Breast epithelium (tissue), 4 donors: ENCODE measurements around the gene PTPDC1. TPM values are rescaled to one million over a fixed set of nuclear protein-coding genes. Genes with fewer than 3 reads are reported as not detected.

Source experiments
- DNase-seq, 2 donors: peaks; one replicate each; pipeline ENCODE4 v3.0.0-alpha.2; 2019; ENCODE audit warnings: low spot score in 2 of 2
- H3K27ac ChIP-seq, 2 donors: fragments of 200-600 bp; sonication (generic) in 1 of 2; one replicate each; pipeline ENCODE4 v1.5.1; 2016 to 2019; ENCODE audit warnings: mild to moderate bottlenecking in 1 of 2
- H3K27me3 ChIP-seq, 2 donors: fragments of 200-600 bp; sonication (generic) in 1 of 2; one replicate each; pipeline versions ENCODE4 v1.5.1 to v1.6.0; 2017 to 2019; ENCODE audit warnings: control low read depth in 1 of 2, mild to moderate bottlenecking in 1 of 2
- H3K36me3 ChIP-seq: fragments of 200-600 bp; one replicate; pipeline ENCODE4 v1.5.1; 2019
- H3K4me1 ChIP-seq, 2 donors: fragments of 200-600 bp; sonication (generic); one replicate each; pipeline ENCODE4 v1.5.1; 2016 to 2019; ENCODE audit warnings: control low read depth in 1 of 2
- H3K4me3 ChIP-seq, 3 donors: fragments of 200-600 bp; sonication (generic); 1 replicate in 2 of 3; 2 replicates in 1 of 3; pipeline ENCODE4 v1.5.1; 2016 to 2019; ENCODE audit warnings: mild to moderate bottlenecking in 3 of 3, moderate library complexity in 2 of 3
- H3K9me3 ChIP-seq, 2 donors: fragments of 200-600 bp; sonication (generic) in 1 of 2; one replicate each; pipeline ENCODE4 v1.5.1; 2016 to 2019; ENCODE audit warnings: control low read depth in 1 of 2
- CTCF ChIP-seq, 3 donors: fragments of 450-650 bp; IDR thresholded peaks; one replicate each; pipeline ENCODE4 v1.5.1; 2016 to 2017; ENCODE audit warnings: antibody characterized with exemption in 3 of 3, mild to moderate bottlenecking in 3 of 3, moderate library complexity in 3 of 3
- POLR2A ChIP-seq: fragments of 450-650 bp; IDR thresholded peaks from one replicate; pipeline ENCODE4 v1.6.1; 2016; ENCODE audit warnings: antibody characterized with exemption, mild to moderate bottlenecking, moderate library complexity
- POLR2AphosphoS5 ChIP-seq, 3 donors: sonication (generic); formaldehyde crosslinking; IDR thresholded peaks; one replicate each; pipeline ENCODE4 v1.6.1; 2017; ENCODE audit warnings: antibody characterized with exemption in 3 of 3
- intact Hi-C: fragments of 100-400 bp; cut with DNase I; formaldehyde crosslinking; loops from one replicate; pipeline ENCODE4 v1.15.1; 2023; ENCODE audit warnings: low total_unique reads
- total RNA-seq, 3 donors: library from RNA; depleted of rRNA; stranded (reverse); fragments of >200 nt; gene quantifications; one replicate each; pipeline ENCODE4 v1.1.0, GENCODE V29; 2016

The PTPDC1 gene
- total RNA-seq, 3 donors from 2014 or later: 11.4 to 12.1 (median 12.0) TPM

GRCh38 chr9:94149696-94150095 is 65.4 kb downstream of the PTPDC1 start:
- H3K4me3 ChIP-seq: no peak overlapping the region
- intact Hi-C loops: loop anchor here (5.0 kb wide), 1 partner anchor 878 kb away; no protein-coding TSS in a partner anchor
- TF ChIP-seq POLR2A (no peak), POLR2AphosphoS5 (IDR thresholded peaks at IDR 0.05) (no peak), CTCF (IDR thresholded peaks at IDR 0.05) (no peak)
- no peaks in the 10 kb centered on the region for H3K36me3 ChIP-seq
- no peaks in the 10 kb centered on the region for H3K4me1 ChIP-seq
- no peaks in the 10 kb centered on the region for H3K9me3 ChIP-seq
- H3K27ac ChIP-seq: no peak overlapping the region
- no peaks in the 10 kb centered on the region for H3K27me3 ChIP-seq
- DNase-seq: no peak

- Histone ChIP-seq H3K36me3 (no peaks in the 10 kb centered on the region), H3K4me3 (no peak overlapping the region), H3K27ac (peak overlapping the region in 1 of 2 donors; percentile 38), H3K9me3 (no peaks in the 10 kb centered on the region), H3K27me3 (no peaks in the 10 kb centered on the region), H3K4me1 (no peaks in the 10 kb centered on the region)
- intact Hi-C loops: loop anchor here (5.0 kb wide), 1 partner anchor 877 kb away; no protein-coding TSS in a partner anchor
- no peak for DNase-seq
- TF ChIP-seq POLR2A: no peak
- no peak for TF ChIP-seq CTCF (IDR thresholded peaks at IDR 0.05)
- TF ChIP-seq POLR2AphosphoS5 (IDR thresholded peaks at IDR 0.05): no peak
These were observed 66.1 kb downstream of the PTPDC1 start for GRCh38 chr9:94150279-94150828.

- intact Hi-C loops: loop anchor here (5.0 kb wide), 1 partner anchor 876 kb away; no protein-coding TSS in a partner anchor
- H3K36me3 ChIP-seq: no peaks in the 10 kb centered on the region
- H3K4me1 ChIP-seq: no peaks in the 10 kb centered on the region
- H3K27ac ChIP-seq: peak overlapping the region in 1 of 2 donors; percentile 40
- TF ChIP-seq POLR2A (no peak), POLR2AphosphoS5 (IDR thresholded peaks at IDR 0.05) (peak in 1 of 3 donors; percentile 36), CTCF (IDR thresholded peaks at IDR 0.05) (no peak)
- no peak overlapping the region for H3K4me3 ChIP-seq
- no peaks in the 10 kb centered on the region for H3K9me3 ChIP-seq
- DNase-seq: no peak
- no peaks in the 10 kb centered on the region for H3K27me3 ChIP-seq
These were observed 66.8 kb downstream of the PTPDC1 start for GRCh38 chr9:94150890-94151650.

GRCh38 chr9:94153905-94154304 is 69.6 kb downstream of the PTPDC1 start:
- TF ChIP-seq POLR2A (no peak), CTCF (IDR thresholded peaks at IDR 0.05) (no peak), POLR2AphosphoS5 (IDR thresholded peaks at IDR 0.05) (no peak)
- Histone ChIP-seq H3K27me3 (no peaks in the 10 kb centered on the region), H3K4me3 (no peak overlapping the region), H3K36me3 (no peaks in the 10 kb centered on the region), H3K9me3 (no peaks in the 10 kb centered on the region), H3K4me1 (peaks cover 7 to 14% of the 10 kb centered on the region in 2 donors), H3K27ac (no peak overlapping the region)
- intact Hi-C loops: loop anchor here (5.0 kb wide), 1 partner anchor 873 kb away; no protein-coding TSS in a partner anchor
- DNase-seq: no peak
